Neural crest cell (in vitro differentiated cells): ENCODE measurements around the gene SAE1. TPM values are rescaled to one million over a fixed set of nuclear protein-coding genes. Genes with fewer than 3 reads are reported as not detected.

Source experiments
- DNase-seq: peaks from one replicate; pipeline ENCODE4 v3.0.0; 2021; ENCODE audit warnings: low read depth, mixed read lengths, low spot score
- H3K27ac Mint-ChIP-seq: one replicate; pipeline ENCODE4 v1.8.0; 2021; ENCODE audit warnings: mild to moderate bottlenecking, mixed read lengths; ENCODE audit not compliant: unreplicated experiment
- H3K27me3 Mint-ChIP-seq: 2 replicates; pipeline ENCODE4 v1.8.0; 2021; ENCODE audit warnings: low read depth, mild to moderate bottlenecking, mixed read lengths
- H3K36me3 Mint-ChIP-seq: 2 replicates; pipeline ENCODE4 v1.8.0; 2021; ENCODE audit warnings: low read depth, mild to moderate bottlenecking, mixed read lengths
- H3K4me1 Mint-ChIP-seq: 2 replicates; pipeline ENCODE4 v1.8.0; 2021; ENCODE audit warnings: mixed read lengths
- H3K4me3 Mint-ChIP-seq: one replicate; pipeline ENCODE4 v1.8.0; 2021; ENCODE audit warnings: mild to moderate bottlenecking, mixed read lengths
- H3K9me3 Mint-ChIP-seq: 2 replicates; pipeline ENCODE4 v1.8.0; 2021; ENCODE audit warnings: mixed read lengths
- total RNA-seq: library from RNA; stranded (reverse); gene quantifications from 2 replicates; pipeline ENCODE4 v1.2.1, GENCODE V29; 2021
- TF ChIP-seq, protein P1 (sequence below): fragments of 200-600 bp; sonication (generic); conservative IDR thresholded peaks from 2 replicates; pipeline ENCODE4 v1.5.0; 2021; ENCODE audit warnings: antibody characterized with exemption, mild to moderate bottlenecking

SAE1 gene
- total RNA-seq, 1 donor from 2014 or later: 280 TPM

DNA sequence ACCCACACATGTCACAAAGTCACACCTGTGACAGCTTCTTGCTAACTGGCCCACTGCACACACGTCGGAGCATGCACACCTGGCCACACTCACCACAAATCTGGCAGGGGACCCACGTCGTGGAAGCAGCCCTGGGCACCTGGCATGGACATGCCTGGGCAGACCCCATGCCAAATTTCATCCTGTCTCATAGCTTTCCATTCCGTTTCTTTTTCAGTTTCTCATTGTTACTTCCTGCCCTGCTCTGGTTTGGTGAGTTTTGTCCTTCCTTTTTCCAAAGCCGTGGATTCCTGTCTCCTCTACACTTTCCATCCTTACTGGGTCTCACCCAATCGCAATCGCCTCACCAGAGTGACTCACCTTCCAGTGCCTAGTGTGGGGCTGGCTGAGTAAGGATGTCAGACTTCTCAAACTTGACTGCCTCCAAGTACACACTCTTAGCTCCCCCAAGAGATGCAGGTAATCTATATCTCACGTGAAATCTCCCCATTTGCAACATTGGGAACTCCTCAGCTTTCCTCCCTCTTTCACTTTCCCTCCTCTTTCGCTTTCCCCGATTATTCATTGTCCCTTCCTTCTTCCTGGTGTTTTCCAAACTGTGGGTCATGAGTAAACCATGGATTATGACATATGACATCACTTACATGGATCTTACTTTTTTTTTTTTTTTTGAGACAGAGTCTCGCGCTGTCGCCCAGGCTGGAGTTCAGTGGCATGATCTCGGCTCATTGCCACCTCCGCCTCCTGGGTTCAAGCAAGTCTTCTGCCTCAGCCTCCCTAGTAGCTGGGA is 102.0 kb downstream of the SAE1 start:
- no peak for DNase-seq
- TF ChIP-seq, protein P1, sequence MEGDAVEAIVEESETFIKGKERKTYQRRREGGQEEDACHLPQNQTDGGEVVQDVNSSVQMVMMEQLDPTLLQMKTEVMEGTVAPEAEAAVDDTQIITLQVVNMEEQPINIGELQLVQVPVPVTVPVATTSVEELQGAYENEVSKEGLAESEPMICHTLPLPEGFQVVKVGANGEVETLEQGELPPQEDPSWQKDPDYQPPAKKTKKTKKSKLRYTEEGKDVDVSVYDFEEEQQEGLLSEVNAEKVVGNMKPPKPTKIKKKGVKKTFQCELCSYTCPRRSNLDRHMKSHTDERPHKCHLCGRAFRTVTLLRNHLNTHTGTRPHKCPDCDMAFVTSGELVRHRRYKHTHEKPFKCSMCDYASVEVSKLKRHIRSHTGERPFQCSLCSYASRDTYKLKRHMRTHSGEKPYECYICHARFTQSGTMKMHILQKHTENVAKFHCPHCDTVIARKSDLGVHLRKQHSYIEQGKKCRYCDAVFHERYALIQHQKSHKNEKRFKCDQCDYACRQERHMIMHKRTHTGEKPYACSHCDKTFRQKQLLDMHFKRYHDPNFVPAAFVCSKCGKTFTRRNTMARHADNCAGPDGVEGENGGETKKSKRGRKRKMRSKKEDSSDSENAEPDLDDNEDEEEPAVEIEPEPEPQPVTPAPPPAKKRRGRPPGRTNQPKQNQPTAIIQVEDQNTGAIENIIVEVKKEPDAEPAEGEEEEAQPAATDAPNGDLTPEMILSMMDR: no peak
- peaks cover 6% of the 10 kb centered on the region for H3K27me3 Mint-ChIP-seq
- peak overlapping the region; percentile 83 for H3K4me3 Mint-ChIP-seq
- peaks cover 18% of the 10 kb centered on the region for H3K4me1 Mint-ChIP-seq
- no peak overlapping the region for H3K27ac Mint-ChIP-seq
- no peaks in the 10 kb centered on the region for H3K36me3 Mint-ChIP-seq
- no peaks in the 10 kb centered on the region for H3K9me3 Mint-ChIP-seq

DNA sequence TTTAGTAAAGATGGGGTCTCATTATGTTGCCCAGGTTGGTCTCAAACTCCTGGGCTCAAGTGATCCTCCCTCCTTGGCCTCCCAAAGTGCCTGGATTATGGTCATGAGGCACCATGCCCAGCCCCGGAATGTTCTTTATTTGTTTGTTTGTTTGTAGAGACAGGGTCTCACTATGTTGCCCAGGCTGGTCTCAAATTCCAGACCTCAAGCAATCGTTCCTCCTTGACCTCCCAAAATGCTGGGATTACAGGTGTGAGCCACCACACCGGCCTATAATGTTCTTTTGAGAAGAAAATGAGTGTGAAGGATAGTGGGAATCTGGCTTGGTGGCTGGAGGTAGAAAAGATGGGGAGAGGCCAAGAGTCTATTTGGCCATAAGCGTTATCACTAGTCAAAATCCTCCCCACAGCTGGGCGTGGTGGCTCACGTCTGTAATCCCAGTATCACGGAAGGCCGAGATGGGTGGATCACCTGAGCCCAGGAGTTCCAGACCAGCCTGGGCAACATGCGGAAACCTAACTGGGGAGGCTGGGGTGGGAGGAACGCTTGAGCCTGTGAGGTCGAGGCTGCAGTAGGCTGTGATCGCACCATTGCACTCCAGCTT is 105.5 kb downstream of the SAE1 start:
- H3K27me3 Mint-ChIP-seq: peaks cover 20% of the 10 kb centered on the region
- TF ChIP-seq, protein P1: no peak

DNA sequence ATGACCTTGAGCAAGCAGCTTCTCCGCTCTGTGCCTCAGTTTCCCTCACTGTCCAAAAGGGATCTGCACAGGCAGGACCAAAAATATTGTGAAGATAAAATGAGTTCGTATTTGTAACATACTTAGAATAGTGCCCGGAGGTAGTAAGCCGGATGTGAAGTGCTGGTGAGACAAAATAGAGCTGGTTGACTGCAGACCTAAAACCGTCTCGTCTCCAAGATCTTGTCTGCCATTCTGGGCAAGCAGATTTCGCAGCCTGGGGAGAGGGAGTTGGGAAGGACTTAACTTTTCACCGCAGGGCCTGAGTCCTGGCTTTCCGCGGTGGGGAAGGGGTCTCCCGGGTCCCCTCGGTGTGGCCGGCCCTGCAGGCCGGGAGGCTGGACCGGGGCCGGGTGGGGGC is 108.5 kb downstream of the SAE1 start:
- TF ChIP-seq, protein P1: no peak
- H3K36me3 Mint-ChIP-seq: no peaks in the 10 kb centered on the region
- H3K27ac Mint-ChIP-seq: peak overlapping the region; percentile 3
- H3K4me1 Mint-ChIP-seq: peaks cover 19% of the 10 kb centered on the region
- peaks cover 19% of the 10 kb centered on the region for H3K27me3 Mint-ChIP-seq
- H3K9me3 Mint-ChIP-seq: no peaks in the 10 kb centered on the region
- H3K4me3 Mint-ChIP-seq: peak overlapping the region; percentile 74
- no peak for DNase-seq

More for the DNA sequence above, 105.5 kb downstream of the SAE1 start:
- Mint-ChIP-seq H3K4me1 (peaks cover 25% of the 10 kb centered on the region), H3K27ac (no peak overlapping the region), H3K36me3 (no peaks in the 10 kb centered on the region), H3K9me3 (no peaks in the 10 kb centered on the region), H3K4me3 (peak overlapping the region; percentile 72)
- DNase-seq: no peak

DNA sequence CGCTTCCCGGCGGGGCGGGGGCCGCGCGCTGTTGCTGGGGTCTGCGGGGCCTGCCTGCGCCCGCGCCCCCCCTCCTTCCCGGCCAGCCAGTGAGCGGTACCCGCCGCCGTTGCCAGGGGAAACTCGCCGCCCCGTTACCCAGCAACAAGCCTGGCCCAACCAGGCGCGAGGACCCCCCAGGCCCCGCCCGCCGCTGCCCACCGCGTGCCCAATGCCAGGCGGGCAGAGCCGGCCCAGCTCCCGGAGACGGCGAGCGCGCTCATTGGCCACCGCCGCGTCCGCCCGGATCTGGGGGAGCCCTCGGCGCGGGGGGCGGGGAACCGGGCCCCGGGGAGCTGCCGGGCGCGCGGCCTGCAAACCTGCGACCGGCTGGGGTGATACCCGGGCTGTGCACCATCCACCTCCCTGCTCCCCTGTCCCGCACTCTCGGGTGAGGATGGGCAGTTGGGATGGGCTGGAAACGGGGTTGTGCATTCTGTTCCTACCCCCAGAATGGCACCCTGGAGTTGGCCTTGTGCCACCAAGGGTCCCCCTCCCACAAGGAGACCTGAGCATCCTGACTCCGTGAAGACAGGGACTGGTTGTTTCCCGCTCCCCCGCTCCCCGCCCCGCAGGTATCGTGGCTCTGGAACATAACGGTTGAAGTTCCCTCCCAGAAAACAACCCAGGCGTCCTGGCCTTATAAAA is 109.1 kb downstream of the SAE1 start:
- DNase-seq: peak; percentile 55
- Mint-ChIP-seq H3K36me3 (no peaks in the 10 kb centered on the region), H3K27me3 (peaks cover 21% of the 10 kb centered on the region), H3K4me1 (peaks cover 25% of the 10 kb centered on the region), H3K9me3 (no peaks in the 10 kb centered on the region), H3K27ac (no peak overlapping the region), H3K4me3 (peak overlapping the region; percentile 70)
- TF ChIP-seq, protein P1: no peak

DNA sequence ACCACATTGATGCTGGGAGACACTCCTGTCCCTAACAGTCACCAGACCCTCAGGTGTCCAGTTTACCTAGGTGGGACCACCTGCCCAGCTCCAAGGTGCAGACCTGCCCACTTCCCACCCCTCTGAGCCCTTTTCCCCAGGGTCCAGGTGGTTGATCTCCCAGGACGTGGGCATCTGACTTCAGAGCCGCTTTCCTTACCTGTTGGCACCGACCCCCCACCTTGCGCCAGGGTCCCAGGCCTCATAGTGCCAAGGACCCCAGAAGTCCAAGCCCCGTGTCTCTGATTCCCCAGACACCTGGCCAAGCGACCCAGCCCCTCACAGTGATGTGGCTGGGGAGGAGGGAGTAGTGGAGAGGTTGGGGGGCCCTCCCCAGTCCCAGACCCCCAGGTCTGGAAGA is 109.9 kb downstream of the SAE1 start:
- Mint-ChIP-seq H3K27ac (no peak overlapping the region), H3K4me1 (peaks cover 26% of the 10 kb centered on the region), H3K36me3 (no peaks in the 10 kb centered on the region), H3K4me3 (peak overlapping the region; percentile 70), H3K27me3 (peaks cover 21% of the 10 kb centered on the region), H3K9me3 (no peaks in the 10 kb centered on the region)
- DNase-seq: no peak
- TF ChIP-seq, protein P1: no peak
